Vagina (tissue), 2 donors: Measurements from ENCODE around the gene FRMD4A. TPM values are rescaled to one million over a fixed set of nuclear protein-coding genes. Genes with fewer than 3 reads are reported as not detected.
A peak's percentile ranks its signal among the peaks of the same experiment; 100 is the strongest.

Experiments
- DNase-seq, 2 donors: peaks; one replicate each; pipeline ENCODE4 v3.0.0-alpha.2; 2017; ENCODE audit errors: extremely low spot score in 2 of 2
- H3K27ac ChIP-seq: fragments of 200-600 bp; sonication (generic); one replicate; pipeline ENCODE4 v1.5.1; 2019
- H3K27me3 ChIP-seq: fragments of 200-600 bp; sonication (generic); one replicate; pipeline ENCODE4 v1.5.1; 2019
- H3K36me3 ChIP-seq, 2 donors: fragments of 200-600 bp; sonication (generic); one replicate each; pipeline ENCODE4 v1.5.1; 2017 to 2019
- H3K4me1 ChIP-seq: fragments of 200-600 bp; sonication (generic); one replicate; pipeline ENCODE4 v1.5.1; 2019
- H3K4me3 ChIP-seq, 2 donors: fragments of 200-600 bp; sonication (generic); 1 replicate in 1 of 2; 2 replicates in 1 of 2; pipeline ENCODE4 v1.5.1; 2016 to 2019
- H3K9me3 ChIP-seq: fragments of 200-600 bp; sonication (generic); one replicate; pipeline ENCODE4 v1.5.1; 2019
- POLR2A ChIP-seq, 2 donors: fragments of 450-650 bp; IDR thresholded peaks; one replicate each; pipeline ENCODE4 v1.6.1; 2017; ENCODE audit warnings: antibody characterized with exemption in 2 of 2, mild to moderate bottlenecking in 2 of 2, moderate library complexity in 2 of 2
- POLR2AphosphoS5 ChIP-seq, 2 donors: sonication (generic); formaldehyde crosslinking; IDR thresholded peaks; one replicate each; pipeline ENCODE4 v1.9.0; 2017; ENCODE audit warnings: antibody characterized with exemption in 2 of 2, mild to moderate bottlenecking in 2 of 2, low read depth in 1 of 2; ENCODE audit not compliant: insufficient read depth in 1 of 2
- intact Hi-C: fragments of 100-400 bp; cut with DNase I; formaldehyde crosslinking; loops from one replicate; pipeline ENCODE4 v1.15.1; 2023
- total RNA-seq: library from RNA; depleted of rRNA; stranded (reverse); fragments of >200 nt; gene quantifications from one replicate; pipeline ENCODE4 v1.2.3, GENCODE V29; 2016
- TF ChIP-seq, protein P1 (sequence below), 3 experiments: fragments of 450-650 bp in 2 of 3; fragments of 200-600 bp in 1 of 3; sonication (generic) in 1 of 3; IDR thresholded peaks; one replicate each; pipeline ENCODE4 v1.5.1; 2017 to 2019; ENCODE audit warnings: antibody characterized with exemption in 3 of 3, mild to moderate bottlenecking in 2 of 3, moderate library complexity in 2 of 3

FRMD4A gene
- total RNA-seq, 1 donor from 2014 or later: 24.8 TPM

- H3K9me3 ChIP-seq: no peaks in the 10 kb centered on the region
- no peaks in the 10 kb centered on the region for H3K36me3 ChIP-seq
- H3K27ac ChIP-seq: peak overlapping the region; percentile 65
- peak overlapping the region; percentile 57 to 77 for H3K4me3 ChIP-seq
- intact Hi-C loops: no loop called here
- no peak for TF ChIP-seq POLR2AphosphoS5 (IDR thresholded peaks at IDR 0.05; ENCODE audit: insufficient read depth in 1 of 2, low read depth in 1 of 2)
- TF ChIP-seq, protein P1, sequence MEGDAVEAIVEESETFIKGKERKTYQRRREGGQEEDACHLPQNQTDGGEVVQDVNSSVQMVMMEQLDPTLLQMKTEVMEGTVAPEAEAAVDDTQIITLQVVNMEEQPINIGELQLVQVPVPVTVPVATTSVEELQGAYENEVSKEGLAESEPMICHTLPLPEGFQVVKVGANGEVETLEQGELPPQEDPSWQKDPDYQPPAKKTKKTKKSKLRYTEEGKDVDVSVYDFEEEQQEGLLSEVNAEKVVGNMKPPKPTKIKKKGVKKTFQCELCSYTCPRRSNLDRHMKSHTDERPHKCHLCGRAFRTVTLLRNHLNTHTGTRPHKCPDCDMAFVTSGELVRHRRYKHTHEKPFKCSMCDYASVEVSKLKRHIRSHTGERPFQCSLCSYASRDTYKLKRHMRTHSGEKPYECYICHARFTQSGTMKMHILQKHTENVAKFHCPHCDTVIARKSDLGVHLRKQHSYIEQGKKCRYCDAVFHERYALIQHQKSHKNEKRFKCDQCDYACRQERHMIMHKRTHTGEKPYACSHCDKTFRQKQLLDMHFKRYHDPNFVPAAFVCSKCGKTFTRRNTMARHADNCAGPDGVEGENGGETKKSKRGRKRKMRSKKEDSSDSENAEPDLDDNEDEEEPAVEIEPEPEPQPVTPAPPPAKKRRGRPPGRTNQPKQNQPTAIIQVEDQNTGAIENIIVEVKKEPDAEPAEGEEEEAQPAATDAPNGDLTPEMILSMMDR (IDR thresholded peaks at IDR 0.05): no peak
- no peak for DNase-seq
- H3K4me1 ChIP-seq: peaks cover 24% of the 10 kb centered on the region
- no peaks in the 10 kb centered on the region for H3K27me3 ChIP-seq
Measured at GRCh38 chr10:13892001-13892491, 438.7 kb downstream of the FRMD4A start.

GRCh38 chr10:13891128-13892000, 439.4 kb downstream of the FRMD4A start:
- no peaks in the 10 kb centered on the region for H3K9me3 ChIP-seq
- peaks cover 24% of the 10 kb centered on the region for H3K4me1 ChIP-seq
- intact Hi-C loops: no loop called here
- no peak for DNase-seq
- no peaks in the 10 kb centered on the region for H3K36me3 ChIP-seq
- H3K4me3 ChIP-seq: peak overlapping the region; percentile 57 to 77
- H3K27me3 ChIP-seq: no peaks in the 10 kb centered on the region
- peak in 1 of 2 donors; percentile 34 for TF ChIP-seq POLR2AphosphoS5 (IDR thresholded peaks at IDR 0.05; ENCODE audit: insufficient read depth in 1 of 2, low read depth in 1 of 2)
- TF ChIP-seq, protein P1 (IDR thresholded peaks at IDR 0.05): no peak
- H3K27ac ChIP-seq: peak overlapping the region; percentile 65

- intact Hi-C loops: no loop called here
- Histone ChIP-seq H3K4me1 (peaks cover 24% of the 10 kb centered on the region), H3K36me3 (no peaks in the 10 kb centered on the region), H3K27me3 (no peaks in the 10 kb centered on the region), H3K27ac (peak overlapping the region; percentile 19), H3K4me3 (peak overlapping the region; percentile 57 to 77), H3K9me3 (no peaks in the 10 kb centered on the region)
- DNase-seq: no peak
- TF ChIP-seq POLR2A (IDR thresholded peaks at IDR 0.05) (no peak), POLR2AphosphoS5 (IDR thresholded peaks at IDR 0.05; ENCODE audit: insufficient read depth in 1 of 2, low read depth in 1 of 2) (no peak)
- TF ChIP-seq, protein P1 (IDR thresholded peaks at IDR 0.05): no peak
Measured at GRCh38 chr10:13890233-13891127, 440.2 kb downstream of the FRMD4A start.

- H3K27ac ChIP-seq: no peak overlapping the region
- no peaks in the 10 kb centered on the region for H3K36me3 ChIP-seq
- no peak overlapping the region for H3K4me3 ChIP-seq
- no peak for DNase-seq
- no peak for TF ChIP-seq POLR2A (IDR thresholded peaks at IDR 0.05)
- TF ChIP-seq POLR2AphosphoS5 (IDR thresholded peaks at IDR 0.05; ENCODE audit: insufficient read depth in 1 of 2, low read depth in 1 of 2): no peak
- TF ChIP-seq, protein P1 (IDR thresholded peaks at IDR 0.05): no peak
- H3K27me3 ChIP-seq: no peaks in the 10 kb centered on the region
- H3K4me1 ChIP-seq: peaks cover 24% of the 10 kb centered on the region
- H3K9me3 ChIP-seq: no peaks in the 10 kb centered on the region
- intact Hi-C loops: no loop called here
Measured at GRCh38 chr10:13887761-13888160, 443.0 kb downstream of the FRMD4A start.
